Mesothelial cell of epicardium (in vitro differentiated cells): ENCODE measurements around the gene EPOP. TPM values are rescaled to one million over a fixed set of nuclear protein-coding genes. Genes with fewer than 3 reads are reported as not detected.

Experiments used
- DNase-seq, 2 experiments: peaks; one replicate each; pipeline ENCODE4 v3.0.0; 2021; ENCODE audit warnings: low spot score in 2 of 2; ENCODE audit not compliant: unreplicated experiment in 2 of 2
- H3K27ac Mint-ChIP-seq: 2 replicates; pipeline ENCODE4 v1.8.0; 2021; ENCODE audit warnings: mixed read lengths
- H3K27me3 Mint-ChIP-seq: 2 replicates; pipeline ENCODE4 v1.8.0; 2021; ENCODE audit warnings: low read depth, mixed read lengths
- H3K36me3 Mint-ChIP-seq: 2 replicates; pipeline ENCODE4 v1.8.0; 2021; ENCODE audit warnings: mixed read lengths
- H3K4me1 Mint-ChIP-seq: 2 replicates; pipeline ENCODE4 v1.8.0; 2021; ENCODE audit warnings: mixed read lengths
- H3K4me3 Mint-ChIP-seq: 2 replicates; pipeline ENCODE4 v1.8.0; 2021; ENCODE audit warnings: mild to moderate bottlenecking, moderate library complexity, mixed read lengths
- H3K9me3 Mint-ChIP-seq: 2 replicates; pipeline ENCODE4 v1.8.0; 2021; ENCODE audit warnings: mixed read lengths
- CTCF ChIP-seq: fragments of 200-600 bp; sonication (generic); IDR thresholded peaks from one replicate; pipeline ENCODE4 v1.5.0; 2021; ENCODE audit warnings: antibody characterized with exemption; ENCODE audit not compliant: unreplicated experiment
- total RNA-seq: library from RNA; stranded (reverse); gene quantifications from 3 replicates; pipeline ENCODE4 v1.2.1, GENCODE V29; 2021

Gene EPOP
- total RNA-seq, 1 donor from 2014 or later, result 3.7 TPM

- H3K36me3 Mint-ChIP-seq, result no peaks in the 10 kb centered on the region
- H3K4me3 Mint-ChIP-seq, result no peak overlapping the region
- no peak overlapping the region for H3K27ac Mint-ChIP-seq
- H3K9me3 Mint-ChIP-seq, result no peaks in the 10 kb centered on the region
- TF ChIP-seq CTCF, result no peak
- H3K4me1 Mint-ChIP-seq, result no peaks in the 10 kb centered on the region
- no peaks in the 10 kb centered on the region for H3K27me3 Mint-ChIP-seq
- DNase-seq, result no peak
Measured at GRCh38 chr17:38685491-38685890, 10.7 kb upstream of the EPOP start.

- Mint-ChIP-seq H3K9me3 (no peaks in the 10 kb centered on the region), H3K36me3 (no peaks in the 10 kb centered on the region), H3K27ac (no peak overlapping the region), H3K4me3 (no peak overlapping the region), H3K27me3 (peaks cover 8% of the 10 kb centered on the region), H3K4me1 (no peaks in the 10 kb centered on the region)
- TF ChIP-seq CTCF, result no peak
- no peak for DNase-seq
Measured at GRCh38 chr17:38681096-38681495, 6.3 kb upstream of the EPOP start.

- H3K4me1 Mint-ChIP-seq, result peaks cover 3% of the 10 kb centered on the region
- no peaks in the 10 kb centered on the region for H3K36me3 Mint-ChIP-seq
- H3K9me3 Mint-ChIP-seq, result no peaks in the 10 kb centered on the region
- peaks cover 27% of the 10 kb centered on the region for H3K27me3 Mint-ChIP-seq
- no peak for TF ChIP-seq CTCF
- H3K27ac Mint-ChIP-seq, result no peak overlapping the region
- no peak for DNase-seq
- H3K4me3 Mint-ChIP-seq, result no peak overlapping the region
Measured at GRCh38 chr17:38677819-38678218, 3.1 kb upstream of the EPOP start.

- Mint-ChIP-seq H3K27ac (peak overlapping the region; percentile 48), H3K27me3 (peaks cover 37% of the 10 kb centered on the region), H3K4me3 (no peak overlapping the region), H3K4me1 (peaks cover 9% of the 10 kb centered on the region), H3K9me3 (no peaks in the 10 kb centered on the region), H3K36me3 (no peaks in the 10 kb centered on the region)
- peak; percentile 86 for TF ChIP-seq CTCF
- DNase-seq, result peak; percentile 56 to 87
Measured at GRCh38 chr17:38676706-38677504, 2.1 kb upstream of the EPOP start.

- TF ChIP-seq CTCF, result peak; percentile 12
- Mint-ChIP-seq H3K9me3 (no peaks in the 10 kb centered on the region), H3K4me1 (peaks cover 12% of the 10 kb centered on the region), H3K36me3 (no peaks in the 10 kb centered on the region), H3K27ac (no peak overlapping the region), H3K27me3 (peaks cover 64% of the 10 kb centered on the region), H3K4me3 (no peak overlapping the region)
- peak in 1 of 2 experiments; percentile 46 for DNase-seq
Measured at GRCh38 chr17:38674014-38674748, 576 bp downstream of the EPOP start.
